HepG2 (cell line): Measurements from ENCODE around the gene MAP2K1. TPM values are rescaled to one million over a fixed set of nuclear protein-coding genes. Genes with fewer than 3 reads are reported as not detected.

Experiments
- DMAP1 ChIP-seq: IDR thresholded peaks from 2 replicates; pipeline ENCODE4 v1.6.1; 2016
- HNF4G ChIP-seq, 2 experiments: sonication (generic) in 1 of 2; formaldehyde crosslinking in 1 of 2; IDR thresholded peaks; 2 replicates each; pipeline versions ENCODE4 v1.4.0 to v1.6.1; 2011 to 2020; ENCODE audit warnings: borderline replicate concordance in 2 of 2, low read depth in 2 of 2, mild to moderate bottlenecking in 2 of 2, low read length in 1 of 2, missing genetic modification reagents in 1 of 2, moderate library complexity in 1 of 2
- HNRNPL ChIP-seq: fragments of 200-400 bp; formaldehyde crosslinking; IDR thresholded peaks from 2 replicates; pipeline ENCODE4 v1.6.1; 2017; ENCODE audit warnings: mild to moderate bottlenecking, low read depth, low read length
- JARID2 ChIP-seq: sonication (generic); formaldehyde crosslinking; IDR thresholded peaks from 2 replicates; pipeline ENCODE4 v1.8.1; 2023; ENCODE audit warnings: missing genetic modification reagents, inconsistent platforms; ENCODE audit not compliant: insufficient replicate concordance
- KMT2A ChIP-seq: sonication (generic); formaldehyde crosslinking; IDR thresholded peaks from 2 replicates; pipeline ENCODE4 v1.4.0; 2020; ENCODE audit warnings: missing genetic modification reagents
- MBNL3 ChIP-seq: fragments of 250-450 bp; sonication (Bioruptor Pico); conservative IDR thresholded peaks from 2 replicates; pipeline ENCODE4 v1.8.0; 2022; ENCODE audit warnings: mild to moderate bottlenecking, inconsistent platforms
- MED1 ChIP-seq: sonication (generic); formaldehyde crosslinking; IDR thresholded peaks from 2 replicates; pipeline ENCODE4 v1.4.0; 2020; ENCODE audit warnings: missing genetic modification reagents
- PHF21A ChIP-seq: sonication (generic); formaldehyde crosslinking; IDR thresholded peaks from 2 replicates; pipeline ENCODE4 v1.5.0; 2020; ENCODE audit warnings: mild to moderate bottlenecking, missing genetic modification reagents
- SIN3A ChIP-seq: IDR thresholded peaks from 2 replicates; pipeline ENCODE4 v1.6.1; 2011; ENCODE audit warnings: low read depth, mild to moderate bottlenecking, control low read depth, low read length, borderline replicate concordance
- STAG1 ChIP-seq: sonication (generic); formaldehyde crosslinking; IDR thresholded peaks from 2 replicates; pipeline ENCODE4 v1.4.0; 2020; ENCODE audit warnings: missing genetic modification reagents
- ZNF367 ChIP-seq: sonication (generic); formaldehyde crosslinking; IDR thresholded peaks from 2 replicates; pipeline ENCODE4 v1.4.0; 2020; ENCODE audit warnings: missing genetic modification reagents, borderline replicate concordance
- ZNF709 ChIP-seq: sonication (generic); formaldehyde crosslinking; IDR thresholded peaks from 2 replicates; pipeline ENCODE4 v1.5.0; 2020; ENCODE audit warnings: mild to moderate bottlenecking, missing genetic modification reagents
- polyA plus RNA-seq, 8 experiments: library from polyadenylated mRNA; depleted of rRNA in 3 of 8; stranded (reverse) in 7 of 8; unstranded in 1 of 8; fragments of >200 nt; fragmentation: Illumina TruSeq in 4 of 8; extraction: Trizol in 4 of 8; gene quantifications; 2 replicates each; pipeline versions ENCODE4 v1.2.1 to v1.2.3, GENCODE V29; 2011 to 2016; ENCODE audit warnings: low read depth in 4 of 8, missing spikeins in 1 of 8, mixed read lengths in 1 of 8; ENCODE audit not compliant: insufficient read depth in 1 of 8
- total RNA-seq, 5 experiments: library from RNA; depleted of rRNA; stranded (reverse); fragments of >200 nt; fragmentation: Illumina TruSeq; extraction: Trizol; gene quantifications; 2 replicates each; pipeline ENCODE4 v1.2.3, GENCODE V29; 2016; ENCODE audit warnings: low read depth in 1 of 5
- TF ChIP-seq, protein P1 (sequence below): IDR thresholded peaks from 2 replicates; pipeline ENCODE4 v1.6.1; 2016; ENCODE audit warnings: low read depth
- TF ChIP-seq, protein P2 (sequence below): fragments of 450-650 bp; IDR thresholded peaks from 2 replicates; pipeline ENCODE4 v1.6.1; 2016
- TF ChIP-seq, protein P3 (sequence below): sonication (generic); formaldehyde crosslinking; IDR thresholded peaks from 2 replicates; pipeline ENCODE4 v1.4.0; 2020; ENCODE audit warnings: missing genetic modification reagents
- TF ChIP-seq, protein P4 (sequence below): sonication (generic); formaldehyde crosslinking; IDR thresholded peaks from 2 replicates; pipeline ENCODE4 v1.4.0; 2020; ENCODE audit warnings: missing genetic modification reagents, mild to moderate bottlenecking, borderline replicate concordance
- TF ChIP-seq, protein P5 (sequence below): sonication (generic); formaldehyde crosslinking; IDR thresholded peaks from 2 replicates; pipeline ENCODE4 v1.4.0; 2020; ENCODE audit warnings: mild to moderate bottlenecking, missing genetic modification reagents
- TF ChIP-seq, protein P6 (sequence below): IDR thresholded peaks from 2 replicates; pipeline ENCODE4 v1.6.1; 2016; ENCODE audit warnings: low read depth, control low read depth

MAP2K1 gene
- total and polyA plus RNA-seq, 2 of the 13 experiments (the other 11 are each of a cell fraction or from before 2014, with no cell fraction given): 24.1 to 49.2 TPM

DNA sequence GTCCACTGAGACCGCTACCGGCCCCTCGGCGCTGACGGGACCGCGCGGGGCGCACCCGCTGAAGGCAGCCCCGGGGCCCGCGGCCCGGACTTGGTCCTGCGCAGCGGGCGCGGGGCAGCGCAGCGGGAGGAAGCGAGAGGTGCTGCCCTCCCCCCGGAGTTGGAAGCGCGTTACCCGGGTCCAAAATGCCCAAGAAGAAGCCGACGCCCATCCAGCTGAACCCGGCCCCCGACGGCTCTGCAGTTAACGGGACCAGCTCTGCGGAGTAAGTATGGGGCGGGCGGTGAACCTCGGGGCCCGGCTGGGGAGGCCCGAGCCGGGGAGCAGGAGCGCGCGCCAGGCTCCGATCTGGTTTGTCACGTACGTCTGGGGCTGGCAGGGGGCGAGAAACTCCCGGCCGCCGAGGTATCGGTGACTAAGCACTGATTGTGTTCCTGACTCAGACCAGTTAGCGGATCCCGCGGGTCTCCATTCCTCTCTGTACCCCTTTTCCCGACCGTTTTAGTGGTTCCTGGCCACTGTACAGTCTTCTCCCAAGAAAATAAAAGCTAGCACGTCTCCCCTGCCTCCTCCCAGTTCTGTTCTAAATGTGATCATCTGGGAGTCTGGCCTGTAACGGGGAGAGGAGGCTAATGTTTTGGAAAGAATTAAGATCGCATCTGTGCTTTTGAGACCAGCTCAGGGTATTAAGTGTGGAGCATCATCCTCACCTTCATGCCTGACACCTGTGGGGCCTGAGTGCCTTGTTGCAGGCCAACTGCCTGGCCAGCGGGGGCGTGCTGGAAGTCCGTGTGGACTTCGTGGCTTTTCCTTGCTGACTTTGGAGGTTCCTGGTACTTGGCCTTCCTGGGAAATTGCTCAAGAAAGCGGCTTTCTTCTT is 691 bp downstream of the MAP2K1 start (continued):
- TF ChIP-seq, protein P1, sequence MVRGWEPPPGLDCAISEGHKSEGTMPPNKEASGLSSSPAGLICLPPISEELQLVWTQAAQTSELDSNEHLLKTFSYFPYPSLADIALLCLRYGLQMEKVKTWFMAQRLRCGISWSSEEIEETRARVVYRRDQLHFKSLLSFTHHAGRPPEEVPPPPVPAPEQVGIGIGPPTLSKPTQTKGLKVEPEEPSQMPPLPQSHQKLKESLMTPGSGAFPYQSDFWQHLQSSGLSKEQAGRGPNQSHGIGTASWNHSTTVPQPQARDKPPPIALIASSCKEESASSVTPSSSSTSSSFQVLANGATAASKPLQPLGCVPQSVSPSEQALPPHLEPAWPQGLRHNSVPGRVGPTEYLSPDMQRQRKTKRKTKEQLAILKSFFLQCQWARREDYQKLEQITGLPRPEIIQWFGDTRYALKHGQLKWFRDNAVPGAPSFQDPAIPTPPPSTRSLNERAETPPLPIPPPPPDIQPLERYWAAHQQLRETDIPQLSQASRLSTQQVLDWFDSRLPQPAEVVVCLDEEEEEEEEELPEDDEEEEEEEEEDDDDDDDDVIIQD (CRISPR knock-in tag): 0 out of 2 replicates have a peak, but pooled peaks have one; percentile 14
- TF ChIP-seq HNF4G (IDR thresholded peaks at IDR 0.05; ENCODE audit: borderline replicate concordance, low read depth, low read length): no peak
- no peak for TF ChIP-seq HNF4G (CRISPR knock-in tag; IDR thresholded peaks at IDR 0.05; ENCODE audit: borderline replicate concordance, low read depth)
- TF ChIP-seq STAG1 (CRISPR knock-in tag): peak; percentile 51
- no peak for TF ChIP-seq PHF21A (CRISPR knock-in tag)
- TF ChIP-seq HNRNPL: 0 out of 2 replicates have a peak, but pooled peaks have one; percentile 8
- TF ChIP-seq, protein P2, sequence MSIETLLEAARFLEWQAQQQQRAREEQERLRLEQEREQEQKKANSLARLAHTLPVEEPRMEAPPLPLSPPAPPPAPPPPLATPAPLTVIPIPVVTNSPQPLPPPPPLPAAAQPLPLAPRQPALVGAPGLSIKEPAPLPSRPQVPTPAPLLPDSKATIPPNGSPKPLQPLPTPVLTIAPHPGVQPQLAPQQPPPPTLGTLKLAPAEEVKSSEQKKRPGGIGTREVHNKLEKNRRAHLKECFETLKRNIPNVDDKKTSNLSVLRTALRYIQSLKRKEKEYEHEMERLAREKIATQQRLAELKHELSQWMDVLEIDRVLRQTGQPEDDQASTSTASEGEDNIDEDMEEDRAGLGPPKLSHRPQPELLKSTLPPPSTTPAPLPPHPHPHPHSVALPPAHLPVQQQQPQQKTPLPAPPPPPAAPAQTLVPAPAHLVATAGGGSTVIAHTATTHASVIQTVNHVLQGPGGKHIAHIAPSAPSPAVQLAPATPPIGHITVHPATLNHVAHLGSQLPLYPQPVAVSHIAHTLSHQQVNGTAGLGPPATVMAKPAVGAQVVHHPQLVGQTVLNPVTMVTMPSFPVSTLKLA: no peak
- 0 out of 2 replicates have a peak, but pooled peaks have one; percentile 31 for TF ChIP-seq ZNF709
- 0 out of 2 replicates have a peak, but pooled peaks have one; percentile 55 for TF ChIP-seq KMT2A (CRISPR knock-in tag)
- TF ChIP-seq ZNF367 (CRISPR knock-in tag): no peak
- peak; percentile 66; the same call in 1 of the 2 replicates for TF ChIP-seq DMAP1 (CRISPR knock-in tag)
- TF ChIP-seq, protein P3, sequence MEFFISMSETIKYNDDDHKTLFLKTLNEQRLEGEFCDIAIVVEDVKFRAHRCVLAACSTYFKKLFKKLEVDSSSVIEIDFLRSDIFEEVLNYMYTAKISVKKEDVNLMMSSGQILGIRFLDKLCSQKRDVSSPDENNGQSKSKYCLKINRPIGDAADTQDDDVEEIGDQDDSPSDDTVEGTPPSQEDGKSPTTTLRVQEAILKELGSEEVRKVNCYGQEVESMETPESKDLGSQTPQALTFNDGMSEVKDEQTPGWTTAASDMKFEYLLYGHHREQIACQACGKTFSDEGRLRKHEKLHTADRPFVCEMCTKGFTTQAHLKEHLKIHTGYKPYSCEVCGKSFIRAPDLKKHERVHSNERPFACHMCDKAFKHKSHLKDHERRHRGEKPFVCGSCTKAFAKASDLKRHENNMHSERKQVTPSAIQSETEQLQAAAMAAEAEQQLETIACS (CRISPR knock-in tag): 0 out of 2 replicates have a peak, but pooled peaks have one; percentile 16
- TF ChIP-seq, protein P4, sequence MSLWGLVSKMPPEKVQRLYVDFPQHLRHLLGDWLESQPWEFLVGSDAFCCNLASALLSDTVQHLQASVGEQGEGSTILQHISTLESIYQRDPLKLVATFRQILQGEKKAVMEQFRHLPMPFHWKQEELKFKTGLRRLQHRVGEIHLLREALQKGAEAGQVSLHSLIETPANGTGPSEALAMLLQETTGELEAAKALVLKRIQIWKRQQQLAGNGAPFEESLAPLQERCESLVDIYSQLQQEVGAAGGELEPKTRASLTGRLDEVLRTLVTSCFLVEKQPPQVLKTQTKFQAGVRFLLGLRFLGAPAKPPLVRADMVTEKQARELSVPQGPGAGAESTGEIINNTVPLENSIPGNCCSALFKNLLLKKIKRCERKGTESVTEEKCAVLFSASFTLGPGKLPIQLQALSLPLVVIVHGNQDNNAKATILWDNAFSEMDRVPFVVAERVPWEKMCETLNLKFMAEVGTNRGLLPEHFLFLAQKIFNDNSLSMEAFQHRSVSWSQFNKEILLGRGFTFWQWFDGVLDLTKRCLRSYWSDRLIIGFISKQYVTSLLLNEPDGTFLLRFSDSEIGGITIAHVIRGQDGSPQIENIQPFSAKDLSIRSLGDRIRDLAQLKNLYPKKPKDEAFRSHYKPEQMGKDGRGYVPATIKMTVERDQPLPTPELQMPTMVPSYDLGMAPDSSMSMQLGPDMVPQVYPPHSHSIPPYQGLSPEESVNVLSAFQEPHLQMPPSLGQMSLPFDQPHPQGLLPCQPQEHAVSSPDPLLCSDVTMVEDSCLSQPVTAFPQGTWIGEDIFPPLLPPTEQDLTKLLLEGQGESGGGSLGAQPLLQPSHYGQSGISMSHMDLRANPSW (CRISPR knock-in tag): no peak
- TF ChIP-seq, protein P5, sequence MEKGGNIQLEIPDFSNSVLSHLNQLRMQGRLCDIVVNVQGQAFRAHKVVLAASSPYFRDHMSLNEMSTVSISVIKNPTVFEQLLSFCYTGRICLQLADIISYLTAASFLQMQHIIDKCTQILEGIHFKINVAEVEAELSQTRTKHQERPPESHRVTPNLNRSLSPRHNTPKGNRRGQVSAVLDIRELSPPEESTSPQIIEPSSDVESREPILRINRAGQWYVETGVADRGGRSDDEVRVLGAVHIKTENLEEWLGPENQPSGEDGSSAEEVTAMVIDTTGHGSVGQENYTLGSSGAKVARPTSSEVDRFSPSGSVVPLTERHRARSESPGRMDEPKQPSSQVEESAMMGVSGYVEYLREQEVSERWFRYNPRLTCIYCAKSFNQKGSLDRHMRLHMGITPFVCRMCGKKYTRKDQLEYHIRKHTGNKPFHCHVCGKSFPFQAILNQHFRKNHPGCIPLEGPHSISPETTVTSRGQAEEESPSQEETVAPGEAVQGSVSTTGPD: no peak
- TF ChIP-seq, protein P6, sequence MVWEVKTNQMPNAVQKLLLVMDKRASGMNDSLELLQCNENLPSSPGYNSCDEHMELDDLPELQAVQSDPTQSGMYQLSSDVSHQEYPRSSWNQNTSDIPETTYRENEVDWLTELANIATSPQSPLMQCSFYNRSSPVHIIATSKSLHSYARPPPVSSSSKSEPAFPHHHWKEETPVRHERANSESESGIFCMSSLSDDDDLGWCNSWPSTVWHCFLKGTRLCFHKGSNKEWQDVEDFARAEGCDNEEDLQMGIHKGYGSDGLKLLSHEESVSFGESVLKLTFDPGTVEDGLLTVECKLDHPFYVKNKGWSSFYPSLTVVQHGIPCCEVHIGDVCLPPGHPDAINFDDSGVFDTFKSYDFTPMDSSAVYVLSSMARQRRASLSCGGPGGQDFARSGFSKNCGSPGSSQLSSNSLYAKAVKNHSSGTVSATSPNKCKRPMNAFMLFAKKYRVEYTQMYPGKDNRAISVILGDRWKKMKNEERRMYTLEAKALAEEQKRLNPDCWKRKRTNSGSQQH (CRISPR knock-in tag): no peak
- TF ChIP-seq MBNL3 (CRISPR knock-in tag): no peak
- TF ChIP-seq MED1 (CRISPR knock-in tag): 0 out of 2 replicates have a peak, but pooled peaks have one; percentile 12
- TF ChIP-seq SIN3A: peak; percentile 57; the same call in 1 of the 2 replicates
- TF ChIP-seq JARID2 (CRISPR knock-in tag): no peak
